ENCODE measurements around the gene HMCN2.
A peak's percentile ranks its signal among the peaks of the same experiment; 100 is the strongest.

The HMCN2 gene

DNA sequence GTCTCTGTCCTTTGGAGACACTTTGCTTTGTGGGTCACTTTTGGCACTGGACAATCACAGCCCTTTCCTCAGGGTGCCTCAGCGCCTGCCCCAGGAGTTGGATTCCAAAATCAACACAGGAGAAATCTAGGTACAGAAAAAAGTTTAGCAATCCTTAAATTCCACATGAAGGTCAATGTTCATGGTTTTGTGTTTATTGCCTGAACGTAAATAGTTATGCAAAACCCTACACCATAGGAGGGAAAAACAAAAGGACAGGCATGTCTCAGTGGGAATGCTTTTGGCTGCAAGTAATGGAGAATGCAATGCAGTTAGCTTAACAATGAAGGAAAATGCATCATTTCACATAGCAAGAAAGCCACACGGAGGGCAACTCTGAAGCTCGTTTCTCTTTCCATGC, 6.5 kb upstream of the HMCN2 start:
- no peak overlapping the region for H3K4me3 ChIP-seq (ENCODE audit: low read length)
- no peak for TF ChIP-seq CTCF (IDR thresholded peaks at IDR 0.05; ENCODE audit: insufficient read depth, low read depth, low read length, missing control alignments)
- no peak for DNase-seq (ENCODE audit: low read depth)

DNA sequence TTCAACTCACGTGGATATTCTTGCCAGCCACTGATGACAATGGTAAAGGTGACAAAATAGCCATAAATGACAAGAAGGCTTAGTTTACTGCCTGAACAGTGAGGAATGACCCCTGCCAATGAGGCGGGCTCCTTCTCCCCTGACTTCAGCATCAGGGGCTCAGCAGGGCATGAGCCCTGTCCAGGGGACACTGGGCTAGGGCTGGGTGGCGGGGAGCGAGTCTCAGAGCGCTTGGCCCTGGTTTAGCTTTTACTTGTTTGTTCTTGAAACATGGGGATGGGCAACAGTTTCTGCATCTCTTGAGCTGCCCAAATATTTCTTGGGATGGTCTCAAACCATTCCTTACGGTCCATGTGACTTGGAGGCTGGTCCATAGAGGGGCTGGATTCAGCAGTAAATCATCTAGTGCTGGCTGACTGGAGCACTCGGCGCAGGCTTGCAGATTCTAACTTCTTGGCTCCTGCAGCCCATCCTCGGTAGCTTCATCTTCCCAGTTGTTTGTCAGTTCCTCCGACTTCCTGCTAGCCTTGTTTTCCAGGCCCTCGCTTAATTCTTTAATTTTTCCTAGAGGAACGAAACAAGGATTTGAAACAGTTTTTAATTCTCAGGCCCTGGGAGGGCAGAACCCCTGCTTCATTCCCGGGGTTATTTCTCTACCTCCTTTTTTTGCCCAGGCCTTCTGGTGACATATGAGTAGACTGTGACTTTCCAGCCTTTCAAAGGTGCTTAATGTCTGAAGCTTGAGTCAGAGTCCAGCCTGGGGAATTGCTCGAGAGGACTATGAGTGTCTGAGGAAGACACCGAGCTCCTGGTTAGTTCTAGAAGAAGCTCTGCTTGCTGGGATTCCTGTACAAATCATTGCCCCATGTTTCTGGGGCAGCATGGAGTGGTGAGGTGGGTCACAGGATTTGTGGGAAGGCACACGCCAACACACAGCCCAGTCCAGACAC, 4.5 kb upstream of the HMCN2 start:
- H3K4me3 ChIP-seq (ENCODE audit: low read length), result no peak overlapping the region
- no peak for TF ChIP-seq CTCF (IDR thresholded peaks at IDR 0.05; ENCODE audit: insufficient read depth, low read depth, low read length, missing control alignments)
- DNase-seq (ENCODE audit: low read depth), result no peak

GRCh38 chr9:130262061-130262745, 3.4 kb upstream of the HMCN2 start:
- H3K4me3 ChIP-seq (ENCODE audit: low read length), result no peak overlapping the region
- no peak for DNase-seq (ENCODE audit: low read depth)
- TF ChIP-seq CTCF (IDR thresholded peaks at IDR 0.05; ENCODE audit: insufficient read depth, low read depth, low read length, missing control alignments), result no peak

DNA sequence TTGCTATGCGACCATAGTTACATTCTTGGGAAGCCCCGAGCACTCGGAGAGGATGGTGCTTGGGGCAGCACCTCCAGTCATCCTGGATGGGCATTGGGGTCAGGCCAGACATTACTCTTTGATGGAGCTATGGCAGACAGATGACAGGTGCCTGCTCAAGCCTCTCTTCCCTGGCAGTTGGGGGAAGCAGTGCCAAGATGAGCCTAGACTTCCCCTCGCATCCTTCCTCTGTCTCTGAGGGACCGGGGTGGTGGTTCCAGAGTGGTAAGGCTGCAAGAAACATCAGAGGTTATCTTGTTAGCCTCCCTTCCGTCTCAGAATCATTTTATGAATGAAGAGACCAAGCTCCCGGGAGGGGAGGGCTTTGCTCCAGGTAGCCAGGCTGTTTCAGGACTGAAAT, 2.8 kb upstream of the HMCN2 start:
- no peak for DNase-seq (ENCODE audit: low read depth)
- TF ChIP-seq CTCF (IDR thresholded peaks at IDR 0.05; ENCODE audit: insufficient read depth, low read depth, low read length, missing control alignments), result no peak
- no peak overlapping the region for H3K4me3 ChIP-seq (ENCODE audit: low read length)

DNA sequence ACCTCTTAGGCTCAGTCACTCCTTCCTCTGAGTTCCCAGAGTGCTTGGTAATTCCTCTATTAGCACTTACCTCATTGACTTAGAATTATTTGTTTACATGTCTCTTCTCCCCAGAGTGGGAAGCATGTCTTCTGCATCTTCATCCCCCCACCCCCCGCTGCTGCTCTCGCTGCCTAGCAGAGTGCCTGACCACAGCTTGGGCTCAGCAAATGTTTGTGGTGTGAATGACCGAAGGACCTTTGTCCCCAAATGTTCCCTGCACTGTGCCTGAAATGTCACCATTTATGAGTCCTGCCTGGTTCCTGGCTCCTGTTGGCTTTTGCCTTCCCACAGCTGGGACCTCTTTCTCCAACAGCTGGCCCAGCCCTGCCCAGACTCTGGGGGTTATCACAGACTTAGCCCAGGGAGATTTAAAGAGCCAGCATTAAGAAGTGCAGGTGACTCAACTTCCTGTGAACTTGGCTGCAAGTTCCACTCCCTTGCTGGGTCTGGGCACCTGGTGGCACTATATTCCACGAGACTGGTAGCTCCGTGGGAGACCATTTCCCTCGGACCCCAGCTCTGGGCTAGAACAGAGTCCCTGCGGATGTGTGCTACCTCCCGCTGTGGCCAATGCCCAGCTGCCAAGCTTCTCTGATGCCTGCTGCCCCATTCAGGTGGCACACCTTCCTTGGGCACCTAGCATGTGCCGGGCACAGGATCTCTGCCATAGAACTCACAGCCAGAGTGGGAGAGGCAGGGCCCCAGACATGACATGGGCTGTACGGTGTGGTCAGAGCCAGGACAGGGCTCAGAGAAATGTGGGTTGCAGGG, 1.8 kb upstream of the HMCN2 start:
- no peak for TF ChIP-seq CTCF (IDR thresholded peaks at IDR 0.05; ENCODE audit: insufficient read depth, low read depth, low read length, missing control alignments)
- no peak overlapping the region for H3K4me3 ChIP-seq (ENCODE audit: low read length)
- peak; percentile 36 for DNase-seq (ENCODE audit: low read depth)

- no peak for TF ChIP-seq CTCF (IDR thresholded peaks at IDR 0.05; ENCODE audit: insufficient read depth, low read depth, low read length, missing control alignments)
- no peak overlapping the region for H3K4me3 ChIP-seq (ENCODE audit: low read length)
- DNase-seq (ENCODE audit: low read depth), result no peak
Observed at GRCh38 chr9:130264414-130265350, 878 bp upstream of the HMCN2 start.

Data from epithelial cell of esophagus (primary cell).